HG02678 (cell line): ENCODE measurements around the gene FGFBP3.

ENCODE experiments used
- ATAC-seq: cut with Tn5 transposase; IDR thresholded peaks from one replicate; pipeline ENCODE4 v1.9.1; 2021; ENCODE audit warnings: mild to moderate bottlenecking, moderate library complexity; ENCODE audit not compliant: unreplicated experiment

FGFBP3 gene, protein sequence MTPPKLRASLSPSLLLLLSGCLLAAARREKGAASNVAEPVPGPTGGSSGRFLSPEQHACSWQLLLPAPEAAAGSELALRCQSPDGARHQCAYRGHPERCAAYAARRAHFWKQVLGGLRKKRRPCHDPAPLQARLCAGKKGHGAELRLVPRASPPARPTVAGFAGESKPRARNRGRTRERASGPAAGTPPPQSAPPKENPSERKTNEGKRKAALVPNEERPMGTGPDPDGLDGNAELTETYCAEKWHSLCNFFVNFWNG

DNA sequence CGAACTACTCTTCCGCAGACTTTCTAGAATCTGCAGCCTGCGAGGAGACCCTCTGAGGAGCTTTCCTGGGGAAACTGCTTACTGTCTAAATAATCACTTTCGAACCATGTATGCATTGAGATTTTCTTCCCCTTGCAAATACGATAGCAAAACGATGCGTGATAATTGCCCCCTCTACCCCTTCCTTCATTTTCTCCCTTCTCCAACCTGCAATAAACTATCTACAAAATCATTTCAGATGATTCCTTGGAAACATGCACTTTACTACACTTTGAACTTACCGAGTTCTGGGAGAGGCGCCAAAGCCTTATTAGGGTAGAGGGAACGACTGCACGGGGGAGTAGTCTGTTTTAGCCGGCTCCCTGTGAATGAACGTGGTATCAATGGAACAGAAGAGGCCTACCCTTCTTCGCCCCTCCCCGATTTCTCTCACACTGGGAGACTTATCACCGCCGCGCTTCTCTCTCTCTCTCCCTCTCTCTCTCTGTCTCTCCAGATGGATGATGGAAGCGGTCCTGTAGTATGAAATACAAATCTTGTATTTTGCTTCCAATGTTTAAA is at the start of gene FGFBP3:
FGFBP3 (minus strand) TSS at position 370 of the 561 bp plus-strand sequence. CDS start 517 bp downstream, outside the sequence.
- no peak for ATAC-seq

DNA sequence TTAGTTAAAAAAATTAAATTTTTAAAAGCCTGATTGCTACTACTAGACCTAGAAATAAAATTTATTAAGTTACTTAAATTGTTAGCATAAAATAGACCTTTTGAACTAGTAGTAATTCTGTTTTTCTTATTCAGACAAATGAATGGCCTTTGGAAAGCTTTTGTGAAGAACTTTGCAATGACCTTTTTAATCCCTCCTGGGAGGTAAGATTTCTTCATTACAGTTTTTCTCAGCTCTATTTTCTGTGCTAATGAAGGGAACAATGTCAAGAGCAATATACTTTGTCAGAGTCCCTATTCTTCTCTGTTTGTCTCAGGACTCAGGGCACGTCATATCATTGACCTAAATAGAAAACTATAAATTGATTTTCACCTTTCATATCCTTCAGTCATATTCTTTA is 47.8 kb upstream of the FGFBP3 start:
- no peak for ATAC-seq

DNA sequence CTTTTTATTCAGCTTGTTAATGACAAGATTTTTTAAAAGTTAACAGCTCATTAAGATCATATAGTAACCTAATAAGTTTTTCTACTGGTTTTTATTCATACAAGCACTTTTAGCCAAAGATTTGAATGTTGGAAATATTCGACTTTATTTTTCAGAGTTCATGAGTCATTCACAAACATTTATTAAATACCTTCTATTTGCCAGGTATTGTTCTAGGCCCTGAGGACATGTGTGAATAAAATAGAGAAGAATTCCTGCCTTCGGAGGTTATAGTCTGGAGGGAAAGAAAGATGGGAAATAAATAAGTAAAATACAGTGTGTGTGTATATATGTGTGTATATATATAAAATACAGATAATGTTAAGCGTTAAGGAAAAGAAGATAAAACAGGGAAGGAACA is 45.8 kb upstream of the FGFBP3 start:
- ATAC-seq: no peak

DNA sequence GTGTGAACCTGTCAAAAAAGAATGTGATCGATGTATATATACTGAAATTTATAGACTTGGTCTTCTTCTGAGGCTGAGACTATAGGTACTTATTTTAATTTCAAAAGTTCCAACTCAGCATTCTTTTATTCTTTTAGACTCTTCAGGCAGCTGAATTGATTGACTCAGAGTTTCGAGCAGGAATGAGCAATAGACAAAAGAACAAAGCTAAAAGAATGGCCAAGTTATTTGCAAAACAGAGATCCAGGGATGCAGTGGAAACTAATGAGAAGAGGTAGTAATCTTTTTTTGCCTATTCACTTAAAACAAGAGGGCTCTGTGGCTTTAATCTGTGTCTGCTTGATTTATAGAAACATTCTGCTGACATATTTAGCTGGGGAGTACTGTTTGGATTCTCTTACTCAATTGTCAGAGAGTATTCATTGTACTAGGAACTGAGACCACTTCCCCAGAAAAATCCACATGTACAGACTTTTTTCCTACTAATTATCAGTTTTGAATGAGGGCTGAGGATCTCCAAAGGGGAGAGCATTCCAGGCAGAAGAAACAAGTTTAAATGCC is 44.4 kb upstream of the FGFBP3 start:
- ATAC-seq: no peak

DNA sequence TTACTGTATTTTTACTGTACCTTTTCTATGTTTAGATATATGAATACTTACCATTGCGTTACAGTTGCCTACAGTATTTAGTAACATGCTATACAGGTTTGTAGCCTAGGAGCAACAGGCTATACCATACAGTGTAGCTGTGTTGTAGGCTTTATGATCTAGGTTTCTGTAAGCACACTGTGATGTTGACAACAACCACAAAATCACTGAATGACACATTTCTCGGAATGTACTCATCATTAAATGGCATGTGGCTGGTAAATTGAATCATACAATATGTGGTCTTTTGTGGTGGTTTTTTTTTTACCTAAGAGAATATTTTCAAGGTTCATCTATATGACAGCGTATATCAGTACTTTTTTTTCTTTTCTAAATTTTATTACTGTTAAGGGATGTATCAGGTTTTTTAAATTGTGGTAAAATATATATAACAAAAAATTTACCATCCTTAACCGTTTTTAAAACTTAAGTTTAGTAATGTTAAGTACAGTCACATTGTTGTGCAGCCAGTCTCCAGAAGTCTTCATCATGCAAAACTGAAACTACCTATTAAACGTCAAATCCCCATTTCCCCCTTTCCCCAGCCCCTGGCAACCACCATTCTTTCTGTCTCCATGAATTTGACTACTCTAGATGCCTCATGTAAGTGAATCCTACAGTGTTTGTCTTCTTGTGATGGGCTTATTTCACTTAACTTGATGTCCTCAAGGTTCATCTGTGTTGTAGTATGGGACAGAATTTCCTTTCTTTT is 35.8 kb upstream of the FGFBP3 start:
- no peak for ATAC-seq

DNA sequence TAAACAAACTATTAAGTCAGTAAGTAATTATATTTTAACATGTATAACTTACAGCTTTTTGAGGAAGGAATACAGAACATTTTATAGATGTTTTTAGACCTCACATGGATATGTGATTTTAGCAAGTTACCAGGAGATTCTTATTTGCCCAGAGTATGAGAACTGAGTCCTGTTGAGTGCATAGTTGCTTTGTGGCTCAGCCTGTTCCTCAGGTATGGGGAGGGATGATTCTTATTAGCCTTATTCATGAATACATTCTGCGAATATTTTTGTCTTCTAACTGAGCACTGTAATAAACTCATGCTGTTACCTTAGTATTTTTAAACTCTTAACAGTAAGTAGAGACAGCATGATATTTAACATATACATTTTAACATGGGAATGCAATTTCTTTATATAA is 32.1 kb upstream of the FGFBP3 start:
- no peak for ATAC-seq

DNA sequence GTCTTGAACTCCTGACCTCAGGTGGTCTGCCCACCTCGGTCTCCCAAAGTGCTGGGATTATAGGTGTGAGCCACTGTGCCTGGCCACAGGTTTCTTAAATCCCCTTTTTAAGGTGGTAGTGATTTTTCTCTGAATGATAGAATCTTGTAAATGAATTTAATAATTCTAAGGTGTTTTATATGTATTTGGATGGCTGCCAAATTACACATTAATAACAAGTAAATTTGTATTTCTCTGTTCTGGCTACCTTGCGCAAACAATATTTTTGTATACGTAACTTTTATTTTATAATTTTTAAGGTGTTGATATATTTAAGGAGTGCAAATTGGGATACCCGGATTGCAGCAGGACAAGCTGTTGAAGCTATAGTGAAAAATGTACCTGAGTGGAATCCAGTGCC is 30.4 kb upstream of the FGFBP3 start:
- ATAC-seq: no peak

DNA sequence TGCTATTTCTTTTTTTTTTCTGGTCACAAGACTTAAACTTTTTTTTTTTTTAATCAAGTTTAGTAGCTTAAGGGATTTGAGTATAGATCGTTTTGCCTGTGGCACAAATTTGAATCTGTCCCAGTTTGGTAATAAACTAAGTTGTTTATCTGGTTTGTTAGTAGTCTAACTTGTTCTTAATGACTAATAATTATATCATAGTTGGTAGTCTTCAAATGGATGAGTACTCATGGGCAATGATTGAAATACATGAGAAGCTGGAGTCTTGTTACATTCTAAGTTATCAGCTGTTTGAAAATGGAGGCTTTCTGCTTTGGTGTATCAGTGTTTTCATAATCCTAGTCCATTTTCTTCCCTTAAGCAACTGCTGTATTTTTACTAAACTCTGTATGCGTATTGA is 26.6 kb upstream of the FGFBP3 start:
- ATAC-seq: no peak

DNA sequence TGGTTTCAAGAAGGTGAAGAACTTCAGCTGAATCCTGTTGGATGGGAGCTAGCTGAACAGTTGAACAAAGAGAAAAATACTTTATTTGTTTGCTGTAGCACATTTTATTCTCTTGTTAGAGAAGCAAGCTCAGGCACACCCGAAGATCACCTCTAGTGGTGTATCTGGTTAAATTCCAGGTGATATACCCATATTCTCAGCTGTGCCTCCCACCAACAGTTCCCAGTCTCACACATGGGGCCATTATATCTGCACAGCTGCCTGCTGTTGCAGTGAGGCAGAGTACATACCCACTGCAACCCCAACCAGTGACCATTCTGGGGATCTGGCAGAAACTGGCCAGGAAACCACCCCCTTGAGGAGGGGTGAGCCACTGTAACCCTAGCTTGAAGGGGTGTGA is 23.5 kb upstream of the FGFBP3 start:
- no peak for ATAC-seq

DNA sequence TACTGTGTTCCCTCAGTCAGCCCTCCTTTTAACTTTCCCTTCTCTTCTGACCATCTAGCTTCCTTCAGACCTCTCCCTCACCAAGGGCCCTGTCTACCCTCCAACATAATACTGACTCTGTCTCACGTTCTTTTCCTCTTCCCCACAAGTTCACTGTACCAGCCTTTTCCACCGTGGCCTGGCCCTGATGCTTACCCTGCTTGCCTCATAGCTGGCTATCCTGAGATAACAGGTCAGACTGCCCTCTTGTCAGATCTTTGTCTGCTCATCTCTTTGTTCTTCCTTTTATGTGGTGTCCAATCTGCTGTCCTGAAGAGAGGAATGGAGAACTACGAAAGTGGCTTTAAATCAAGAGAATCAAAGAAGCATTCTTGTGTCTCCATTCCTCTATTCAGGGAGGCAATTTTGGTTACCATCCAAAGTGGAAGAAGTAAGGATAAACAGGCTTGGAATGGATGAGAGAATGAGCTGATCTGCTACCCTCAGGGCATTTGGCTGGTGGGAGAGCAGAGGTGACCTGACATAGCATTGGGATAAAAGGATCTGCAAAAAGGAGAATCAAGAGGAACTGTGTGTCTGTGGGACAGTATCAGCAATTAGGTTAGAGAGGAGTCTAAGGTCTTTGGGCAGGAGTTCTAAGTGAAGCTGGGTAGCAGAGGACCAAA is 22.4 kb upstream of the FGFBP3 start:
- ATAC-seq: no peak

DNA sequence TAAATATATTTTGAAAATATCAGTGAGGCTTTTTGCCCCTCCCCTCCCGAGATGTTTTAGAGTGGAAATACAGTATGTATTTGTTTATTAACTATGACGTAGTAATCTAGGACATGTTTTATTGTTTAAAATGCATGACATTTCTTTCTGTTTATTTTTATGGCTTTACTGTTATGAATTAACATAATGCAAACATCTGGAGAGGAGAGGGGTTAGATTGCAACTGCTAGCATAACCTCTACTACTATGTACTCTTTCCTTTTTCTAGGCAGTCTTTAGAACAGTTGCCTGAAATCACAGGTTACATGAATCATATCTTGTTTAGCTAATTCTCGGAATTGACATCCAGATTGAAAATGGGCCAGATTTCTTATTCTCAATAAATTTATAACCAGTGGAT is 21.7 kb upstream of the FGFBP3 start:
- no peak for ATAC-seq

DNA sequence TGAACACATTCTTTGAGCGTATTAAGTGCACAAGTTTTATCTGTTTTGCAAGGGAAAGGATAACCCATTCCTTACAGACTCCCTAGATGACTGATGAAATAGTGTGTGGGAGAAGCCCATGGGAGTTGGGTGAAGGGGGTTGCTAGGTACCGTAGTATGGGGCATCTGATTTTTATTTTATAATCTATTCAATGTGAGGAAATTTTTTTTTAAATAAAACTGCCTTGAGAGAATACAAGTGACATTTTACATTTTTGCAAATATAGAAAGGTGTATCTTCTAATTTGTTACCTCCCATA is 15.7 kb upstream of the FGFBP3 start:
- ATAC-seq: no peak

DNA sequence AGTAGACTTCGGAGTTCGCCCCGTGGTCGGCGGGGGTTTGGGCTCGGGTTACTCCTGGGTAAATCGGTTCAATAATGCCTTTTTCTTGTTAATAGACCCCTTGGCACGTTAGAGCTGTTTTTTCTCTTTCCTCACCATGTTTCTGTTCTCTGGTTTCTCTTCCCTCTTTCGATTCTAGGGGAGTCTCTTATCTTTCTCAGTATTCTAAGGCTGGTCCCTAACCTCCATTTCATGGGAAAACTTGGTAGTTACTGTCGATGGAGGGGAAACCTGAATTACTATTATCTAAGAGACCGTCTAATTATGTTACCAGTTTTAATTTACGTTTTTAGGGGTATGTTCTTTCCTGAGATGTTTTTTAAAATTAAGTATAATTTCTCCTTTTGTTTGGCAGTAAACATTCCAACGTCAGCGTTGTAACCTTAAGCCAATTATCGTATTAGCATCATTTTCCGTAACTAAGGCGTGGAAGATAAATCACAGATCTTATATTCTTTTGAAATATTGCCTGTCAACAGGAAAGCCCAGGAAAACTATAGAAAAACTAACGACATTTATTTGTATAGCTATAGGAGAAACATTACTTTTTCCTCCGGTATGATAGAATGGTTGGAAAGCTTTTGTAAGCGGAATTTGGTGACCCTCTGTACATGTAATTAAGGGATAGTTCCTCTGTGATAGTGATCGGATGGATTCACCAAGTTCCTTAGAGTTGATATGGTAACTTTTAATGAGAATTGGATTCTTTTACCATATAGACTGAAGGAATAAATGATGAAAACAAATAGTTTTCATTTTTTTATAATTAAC is 15.1 kb upstream of the FGFBP3 start:
- peak; percentile 26 for ATAC-seq

DNA sequence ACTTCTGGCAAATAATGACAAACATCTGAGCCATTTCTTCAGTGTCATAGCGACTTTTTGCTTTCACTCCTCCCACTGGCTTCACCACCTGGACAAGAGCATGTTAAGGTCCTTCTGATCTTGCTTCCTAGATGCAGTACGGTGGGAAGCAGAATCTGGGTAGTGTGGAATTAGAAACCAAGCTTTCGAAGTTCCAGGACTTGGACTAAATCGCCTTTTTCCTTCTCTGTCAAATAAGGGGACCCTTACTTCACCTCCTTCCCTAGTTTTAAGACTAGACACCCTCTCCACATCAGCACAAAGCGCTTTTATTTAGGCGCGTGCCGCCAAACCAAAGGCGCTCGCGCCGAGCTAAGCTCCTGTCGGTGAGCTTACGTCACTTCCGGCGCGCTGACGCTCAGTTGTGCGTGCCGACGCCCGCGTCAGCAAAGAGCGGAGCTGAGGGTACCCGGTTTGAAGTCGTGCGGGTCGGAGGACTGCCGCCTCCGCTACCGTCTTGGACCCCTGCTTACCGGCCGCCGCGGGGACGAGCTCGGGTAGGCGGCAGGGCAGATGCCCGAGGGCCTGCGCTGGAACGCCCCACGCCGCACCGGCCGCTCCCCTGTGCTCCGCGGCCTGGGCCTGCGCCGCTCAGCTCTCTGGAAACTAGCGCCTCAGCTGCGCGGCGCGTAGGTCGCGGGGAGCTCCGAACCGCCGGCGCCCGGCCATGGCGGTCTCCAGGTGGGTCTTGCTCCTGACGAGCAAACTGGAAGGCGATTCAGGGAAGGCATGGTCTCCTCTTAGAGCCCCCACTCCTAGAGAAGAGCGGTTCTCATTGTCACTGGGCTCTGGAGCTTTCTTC is 14.3 kb upstream of the FGFBP3 start, which contains the start of gene BTAF1:
BTAF1 (plus strand) TSS at position 400 of the 841 bp plus-strand sequence; CDS start at position 707, 307 bp downstream.
- ATAC-seq: peak; percentile 97

DNA sequence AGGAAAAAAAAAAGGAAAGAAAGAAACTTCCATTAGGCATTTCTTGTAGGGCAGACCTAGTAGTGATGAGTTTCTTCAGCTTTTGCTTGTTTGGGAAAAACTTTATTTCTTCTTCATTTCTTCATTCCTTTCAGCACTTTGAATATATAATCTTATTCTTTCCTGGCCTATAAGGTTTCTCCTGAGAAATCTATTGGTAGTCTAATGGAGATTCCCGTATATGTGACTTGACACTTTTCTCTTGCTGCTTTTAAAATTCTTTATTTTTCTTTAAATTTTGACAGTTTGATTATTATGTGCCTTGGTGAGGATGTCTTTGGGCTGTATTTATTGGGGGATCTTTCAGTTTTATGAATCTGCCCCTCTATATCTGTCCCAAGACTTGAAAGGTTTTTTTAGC is 10.4 kb upstream of the FGFBP3 start:
- no peak for ATAC-seq

DNA sequence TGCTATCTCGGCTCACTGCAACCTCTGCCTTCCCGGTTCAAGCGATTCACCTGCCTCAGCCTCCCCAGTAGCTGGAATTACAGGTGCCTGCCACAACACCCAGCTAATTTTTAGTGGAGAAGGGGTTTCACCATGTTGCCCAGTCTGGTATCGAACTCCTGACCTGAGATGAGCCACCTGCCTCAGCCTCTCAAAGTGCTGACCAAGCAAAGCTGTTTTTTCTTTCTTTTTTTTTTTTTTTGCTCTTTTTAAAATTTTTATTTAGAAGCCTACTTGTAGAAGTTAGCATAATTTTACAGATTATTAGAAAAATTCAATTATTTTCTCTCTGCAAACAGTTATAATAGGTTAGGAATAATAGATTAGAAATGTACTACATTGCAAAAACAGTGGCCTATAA is 1.2 kb upstream of the FGFBP3 start:
- ATAC-seq: no peak

DNA sequence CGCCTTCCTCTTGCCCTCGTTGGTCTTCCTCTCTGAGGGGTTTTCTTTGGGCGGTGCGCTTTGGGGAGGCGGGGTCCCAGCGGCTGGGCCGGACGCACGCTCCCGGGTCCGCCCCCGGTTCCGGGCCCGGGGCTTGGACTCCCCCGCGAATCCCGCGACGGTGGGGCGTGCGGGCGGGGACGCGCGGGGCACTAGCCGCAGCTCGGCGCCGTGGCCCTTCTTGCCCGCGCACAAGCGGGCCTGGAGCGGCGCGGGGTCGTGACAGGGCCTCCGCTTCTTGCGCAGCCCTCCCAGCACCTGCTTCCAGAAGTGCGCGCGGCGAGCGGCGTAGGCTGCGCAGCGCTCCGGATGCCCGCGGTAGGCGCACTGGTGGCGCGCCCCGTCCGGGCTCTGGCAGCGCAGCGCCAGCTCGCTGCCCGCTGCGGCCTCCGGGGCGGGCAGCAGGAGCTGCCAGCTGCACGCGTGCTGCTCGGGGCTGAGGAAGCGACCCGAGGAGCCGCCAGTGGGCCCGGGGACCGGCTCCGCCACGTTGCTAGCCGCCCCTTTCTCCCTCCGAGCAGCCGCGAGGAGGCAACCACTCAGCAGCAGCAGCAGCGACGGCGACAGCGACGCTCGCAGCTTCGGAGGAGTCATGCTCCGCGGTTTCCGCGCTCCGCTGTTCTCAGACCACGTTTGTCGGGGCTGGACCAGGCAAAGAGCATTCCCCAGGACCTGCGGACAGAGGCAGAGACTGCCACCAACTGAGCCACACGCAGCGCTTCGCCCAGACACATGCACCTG is 759 bp downstream of the FGFBP3 start:
- peak; percentile 89 for ATAC-seq

DNA sequence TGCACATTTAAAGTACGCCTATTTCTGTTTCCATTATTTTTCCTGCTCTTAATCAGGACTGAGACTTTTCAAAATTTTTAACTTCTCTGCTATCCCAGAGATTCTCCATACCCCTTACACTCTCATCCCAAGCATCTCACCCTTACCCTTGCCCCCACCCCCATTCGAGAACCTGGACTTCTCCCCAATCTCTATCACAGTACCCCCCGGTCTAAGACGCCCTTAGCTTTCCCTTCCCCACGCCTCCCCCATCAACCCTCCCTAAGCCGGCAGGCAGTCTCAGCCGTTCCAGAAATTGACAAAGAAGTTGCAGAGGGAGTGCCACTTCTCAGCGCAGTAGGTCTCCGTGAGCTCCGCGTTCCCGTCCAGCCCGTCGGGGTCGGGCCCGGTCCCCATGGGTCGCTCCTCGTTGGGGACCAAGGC is 1.4 kb downstream of the FGFBP3 start:
- ATAC-seq: no peak

DNA sequence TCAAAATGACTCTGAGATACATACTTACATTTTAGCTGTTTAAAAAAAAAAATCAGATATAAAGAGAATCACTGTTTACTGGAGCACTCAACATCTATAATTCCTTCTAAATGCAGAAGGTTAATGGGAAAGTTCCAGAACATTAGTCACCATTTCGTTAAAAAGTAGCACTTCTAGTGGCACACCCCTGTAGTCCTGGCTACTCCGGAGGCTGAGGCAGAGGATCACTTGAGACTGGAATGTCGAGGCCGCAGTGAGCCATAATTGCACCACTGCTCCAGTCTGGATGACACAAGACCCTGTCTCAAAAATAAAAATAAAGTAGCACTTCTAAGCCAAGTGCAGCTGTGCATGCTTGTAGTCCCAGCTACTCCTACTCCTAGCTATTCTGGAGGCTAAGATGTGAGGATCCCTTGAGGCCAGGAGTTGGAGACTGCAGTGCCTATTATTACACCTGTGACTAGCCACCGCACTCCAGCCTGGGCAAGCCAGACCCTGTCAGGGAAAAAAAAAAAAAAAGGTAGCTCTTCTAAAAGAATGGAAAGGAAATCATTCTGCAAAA is 2.2 kb downstream of the FGFBP3 start:
- no peak for ATAC-seq
